CD4-positive, alpha-beta T cell treated with Interferon alpha-2 for 1 hour (primary cell): ENCODE results near the gene ACACB.

Experiments used
- DNase-seq, 2 donors: peaks; one replicate each; pipeline ENCODE4 v3.0.0-alpha.2; 2020 to 2022

Gene ACACB

GRCh38 chr12:109261087-109261486, 144.7 kb downstream of the ACACB start:
- no peak for DNase-seq

GRCh38 chr12:109261939-109262338, 145.6 kb downstream of the ACACB start:
- no peak for DNase-seq

- DNase-seq: no peak
Measured at GRCh38 chr12:109263439-109263838, 147.1 kb downstream of the ACACB start.

GRCh38 chr12:109264095-109264942, 147.9 kb downstream of the ACACB start:
- DNase-seq: peak; percentile 7 to 39

GRCh38 chr12:109264943-109265650, 148.7 kb downstream of the ACACB start:
- no peak for DNase-seq

- no peak for DNase-seq
Measured at GRCh38 chr12:109266106-109266879, 149.9 kb downstream of the ACACB start.

GRCh38 chr12:109267361-109267760, 151.0 kb downstream of the ACACB start:
- DNase-seq: no peak

- no peak for DNase-seq
Measured at GRCh38 chr12:109268896-109269295, 152.5 kb downstream of the ACACB start.

GRCh38 chr12:109269428-109269827, 153.0 kb downstream of the ACACB start:
- DNase-seq: no peak

GRCh38 chr12:109270494-109270893, 154.1 kb downstream of the ACACB start:
- no peak for DNase-seq

GRCh38 chr12:109271418-109271817, 155.0 kb downstream of the ACACB start:
- no peak for DNase-seq

- DNase-seq: no peak
Measured at GRCh38 chr12:109273354-109273753, 157.0 kb downstream of the ACACB start.

- DNase-seq: no peak
Measured at GRCh38 chr12:109274381-109274780, 158.0 kb downstream of the ACACB start.

- DNase-seq: no peak
Measured at GRCh38 chr12:109275173-109275572, 158.8 kb downstream of the ACACB start.

GRCh38 chr12:109276160-109276559, 159.8 kb downstream of the ACACB start:
- DNase-seq: no peak

- no peak for DNase-seq
Measured at GRCh38 chr12:109277255-109277898, 161.0 kb downstream of the ACACB start.

- no peak for DNase-seq
Measured at GRCh38 chr12:109277899-109278762, 161.7 kb downstream of the ACACB start.

- no peak for DNase-seq
Measured at GRCh38 chr12:109278912-109279311, 162.5 kb downstream of the ACACB start.

- no peak for DNase-seq
Measured at GRCh38 chr12:109279525-109279924, 163.1 kb downstream of the ACACB start.

GRCh38 chr12:109281452-109281851, 165.1 kb downstream of the ACACB start:
- DNase-seq: no peak

GRCh38 chr12:109284392-109284791, 168.0 kb downstream of the ACACB start:
- no peak for DNase-seq

- DNase-seq: no peak
Measured at GRCh38 chr12:109286252-109286651, 169.9 kb downstream of the ACACB start.
